Measurements from ENCODE around the gene AGXT. TPM values are rescaled to one million over a fixed set of nuclear protein-coding genes. Genes with fewer than 3 reads are reported as not detected.

The AGXT gene
- total and polyA plus RNA-seq, 8 donors = not detected

GRCh38 chr2:240888130-240888889 is 19.7 kb downstream of the AGXT start:
- 87 to 95% (median 92%) methylated on average over 13 to 37 of the region's 37 CpGs for WGBS, 5 donors
- H3K9me3 ChIP-seq = no peaks in the 10 kb centered on the region
- DNase-seq = no peak
- no peaks in the 10 kb centered on the region for H3K27me3 ChIP-seq
- H3K4me1 ChIP-seq = peaks cover 0 to 5% (median 2%) of the 10 kb centered on the region in 4 donors
- intact Hi-C loops (cut with DNase I; ENCODE audit: low total_unique reads) = no loop called here
- no peak overlapping the region for H3K27ac ChIP-seq
- no peaks in the 10 kb centered on the region for H3K36me3 ChIP-seq
- no peak overlapping the region for H3K4me3 ChIP-seq
- TF ChIP-seq EP300 (IDR thresholded peaks at IDR 0.05) (no peak), POLR2AphosphoS5 (IDR thresholded peaks at IDR 0.05) (no peak), POLR2A (IDR thresholded peaks at IDR 0.05) (no peak), CTCF (IDR thresholded peaks at IDR 0.05) (no peak)

GRCh38 chr2:240888890-240889573 is 20.4 kb downstream of the AGXT start:
- no peak overlapping the region for H3K4me3 ChIP-seq
- DNase-seq = no peak
- H3K4me1 ChIP-seq = peaks cover 0 to 12% (median 6%) of the 10 kb centered on the region in 4 donors
- no peak overlapping the region for H3K27ac ChIP-seq
- no peaks in the 10 kb centered on the region for H3K36me3 ChIP-seq
- WGBS, 5 donors = 80 to 93% (median 85%) methylated on average over 10 to 11 of the region's 11 CpGs
- no peak for TF ChIP-seq CTCF (IDR thresholded peaks at IDR 0.05)
- H3K27me3 ChIP-seq = no peaks in the 10 kb centered on the region
- intact Hi-C loops (cut with DNase I; ENCODE audit: low total_unique reads) = no loop called here
- H3K9me3 ChIP-seq = no peaks in the 10 kb centered on the region

GRCh38 chr2:240889601-240890560 is 21.3 kb downstream of the AGXT start:
- no peaks in the 10 kb centered on the region for H3K9me3 ChIP-seq
- no peaks in the 10 kb centered on the region for H3K27me3 ChIP-seq
- TF ChIP-seq POLR2AphosphoS5 (IDR thresholded peaks at IDR 0.05) = no peak
- no peak for TF ChIP-seq POLR2A (IDR thresholded peaks at IDR 0.05)
- TF ChIP-seq EP300 (IDR thresholded peaks at IDR 0.05) = no peak
- TF ChIP-seq CTCF (IDR thresholded peaks at IDR 0.05) = no peak
- no peak overlapping the region for H3K4me3 ChIP-seq
- WGBS, 5 donors = 70 to 89% (median 83%) methylated on average over 9 to 38 of the region's 38 CpGs
- DNase-seq = no peak
- H3K4me1 ChIP-seq = peaks cover 0 to 12% (median 7%) of the 10 kb centered on the region in 4 donors
- H3K36me3 ChIP-seq = no peaks in the 10 kb centered on the region
- H3K27ac ChIP-seq = no peak overlapping the region
- intact Hi-C loops (cut with DNase I; ENCODE audit: low total_unique reads) = no loop called here

- 77 to 93% (median 84%) methylated on average over 10 to 14 of the region's 14 CpGs for WGBS, 5 donors
- TF ChIP-seq CTCF (IDR thresholded peaks at IDR 0.05) (no peak), POLR2A (IDR thresholded peaks at IDR 0.05) (no peak), EP300 (IDR thresholded peaks at IDR 0.05) (no peak), POLR2AphosphoS5 (IDR thresholded peaks at IDR 0.05) (no peak)
Observed at GRCh38 chr2:240890691-240891090, 22.1 kb downstream of the AGXT start.

More at GRCh38 chr2:240890691-240891090, 22.1 kb downstream of the AGXT start:
- Histone ChIP-seq H3K36me3 (no peaks in the 10 kb centered on the region), H3K9me3 (no peaks in the 10 kb centered on the region), H3K4me3 (no peak overlapping the region), H3K4me1 (peaks cover 0 to 12% (median 8%) of the 10 kb centered on the region in 4 donors), H3K27ac (no peak overlapping the region), H3K27me3 (no peaks in the 10 kb centered on the region)
- no peak for DNase-seq
- intact Hi-C loops (cut with DNase I; ENCODE audit: low total_unique reads) = no loop called here
